Measurements from ENCODE around the gene WBP4.
A peak's percentile ranks its signal among the peaks of the same experiment; 100 is the strongest.

WBP4 gene

GRCh38 chr13:41061914-41062837 lies 867 bp downstream of the WBP4 start:
- Histone ChIP-seq H3K9me3 (ENCODE audit: control insufficient read depth, low read length) (no peaks in the 10 kb centered on the region), H3K79me1 (replicated peaks; ENCODE audit: low read length, poor library complexity, severe bottlenecking) (peaks cover 5% of the 10 kb centered on the region), H4K91ac (ENCODE audit: low read length) (peak overlapping the region; percentile 25), H2BK5ac (ENCODE audit: low read depth, low read length, poor library complexity, severe bottlenecking) (peak overlapping the region; percentile 96), H2BK12ac (ENCODE audit: low read length in 2 of 2) (peak overlapping the region in 1 of 2 experiments; percentile 69), H3K4me3 (ENCODE audit: insufficient read depth in 1 of 2, low read depth in 1 of 2, low read length in 2 of 2) (peak overlapping the region; percentile 85 to 91), H2AK5ac (ENCODE audit: low read length, severe bottlenecking) (no peak overlapping the region), H2BK15ac (ENCODE audit: low read depth, poor library complexity, severe bottlenecking) (peak overlapping the region; percentile 67), H3K27ac (ENCODE audit: low read length, poor library complexity, severe bottlenecking) (peak overlapping the region; percentile 100), H3K18ac (ENCODE audit: low read depth in 1 of 2, low read length in 2 of 2) (peak overlapping the region; percentile 87 to 98), H3K27me3 (ENCODE audit: control insufficient read depth in 1 of 2, insufficient read depth in 1 of 2, low read length in 2 of 2) (no peaks in the 10 kb centered on the region), H3K36me3 (ENCODE audit: control insufficient read depth in 1 of 2, insufficient read depth in 2 of 2, low read depth in 1 of 2, low read length in 2 of 2) (peaks cover 4 to 35% of the 10 kb centered on the region in 2 experiments), H2AFZ (ENCODE audit: low read depth, low read length) (peak overlapping the region; percentile 33), H3K4me2 (ENCODE audit: low read length, poor library complexity, severe bottlenecking) (peak overlapping the region; percentile 74), H3K9ac (ENCODE audit: low read length) (peak overlapping the region; percentile 99), H2BK120ac (ENCODE audit: low read depth, low read length) (peak overlapping the region; percentile 64), H3K4ac (ENCODE audit: low read depth in 1 of 2, low read length in 2 of 2) (peak overlapping the region in 1 of 2 experiments; percentile 79), H3K23ac (ENCODE audit: low read length in 2 of 2) (no peak overlapping the region), H4K8ac (ENCODE audit: low read length) (peak overlapping the region; percentile 52), H3K14ac (ENCODE audit: low read length in 2 of 2) (no peak overlapping the region), H3K4me1 (ENCODE audit: control insufficient read depth, insufficient read depth, low read depth, low read length) (peaks cover 8% of the 10 kb centered on the region)
- WGBS, result 8% methylated on average over 18 of the region's 24 CpGs
- peak; percentile 92 for DNase-seq

- no peak overlapping the region for H3K4me2 ChIP-seq (ENCODE audit: low read length, poor library complexity, severe bottlenecking)
- H3K9ac ChIP-seq (ENCODE audit: low read length), result peak overlapping the region; percentile 99
- DNase-seq, result peak; percentile 64
- peak overlapping the region in 1 of 2 experiments; percentile 85 for H3K4me3 ChIP-seq (ENCODE audit: insufficient read depth in 1 of 2, low read depth in 1 of 2, low read length in 2 of 2)
- no peak overlapping the region for H2BK15ac ChIP-seq (ENCODE audit: low read depth, poor library complexity, severe bottlenecking)
- H3K9me3 ChIP-seq (ENCODE audit: control insufficient read depth, low read length), result no peaks in the 10 kb centered on the region
- H3K36me3 ChIP-seq (ENCODE audit: control insufficient read depth in 1 of 2, insufficient read depth in 2 of 2, low read depth in 1 of 2, low read length in 2 of 2), result peaks cover 13 to 52% of the 10 kb centered on the region in 2 experiments
- no peaks in the 10 kb centered on the region for H3K27me3 ChIP-seq (ENCODE audit: control insufficient read depth in 1 of 2, insufficient read depth in 1 of 2, low read length in 2 of 2)
- no peak overlapping the region for H4K8ac ChIP-seq (ENCODE audit: low read length)
- H3K23ac ChIP-seq (ENCODE audit: low read length in 2 of 2), result no peak overlapping the region
- no peak overlapping the region for H2AFZ ChIP-seq (ENCODE audit: low read depth, low read length)
- no peak overlapping the region for H4K91ac ChIP-seq (ENCODE audit: low read length)
- H3K18ac ChIP-seq (ENCODE audit: low read depth in 1 of 2, low read length in 2 of 2), result no peak overlapping the region
- no peak overlapping the region for H2BK120ac ChIP-seq (ENCODE audit: low read depth, low read length)
- no peak overlapping the region for H2BK5ac ChIP-seq (ENCODE audit: low read depth, low read length, poor library complexity, severe bottlenecking)
- no peaks in the 10 kb centered on the region for H3K4me1 ChIP-seq (ENCODE audit: control insufficient read depth, insufficient read depth, low read depth, low read length)
- WGBS, result no CpG with 5 or more reads among the region's 2 CpGs
- H3K4ac ChIP-seq (ENCODE audit: low read depth in 1 of 2, low read length in 2 of 2), result no peak overlapping the region
- no peak overlapping the region for H3K14ac ChIP-seq (ENCODE audit: low read length in 2 of 2)
- no peak overlapping the region for H2AK5ac ChIP-seq (ENCODE audit: low read length, severe bottlenecking)
- H3K27ac ChIP-seq (ENCODE audit: low read length, poor library complexity, severe bottlenecking), result no peak overlapping the region
- H2BK12ac ChIP-seq (ENCODE audit: low read length in 2 of 2), result no peak overlapping the region
- H3K79me1 ChIP-seq (replicated peaks; ENCODE audit: low read length, poor library complexity, severe bottlenecking), result peaks cover 6% of the 10 kb centered on the region
Observed at GRCh38 chr13:41064493-41064892, 3.2 kb downstream of the WBP4 start.

- no peak overlapping the region for H3K27ac ChIP-seq (ENCODE audit: low read length, poor library complexity, severe bottlenecking)
Observed at GRCh38 chr13:41065078-41065477, 3.8 kb downstream of the WBP4 start.

GRCh38 chr13:41074523-41074922 lies 13.2 kb downstream of the WBP4 start:
- H3K36me3 ChIP-seq (ENCODE audit: control insufficient read depth in 1 of 2, insufficient read depth in 2 of 2, low read depth in 1 of 2, low read length in 2 of 2), result peaks cover 23 to 85% of the 10 kb centered on the region in 2 experiments
- H3K9me3 ChIP-seq (ENCODE audit: control insufficient read depth, low read length), result no peaks in the 10 kb centered on the region
- 96% methylated on average over 6 of the region's 9 CpGs for WGBS
- no peak overlapping the region for H2BK15ac ChIP-seq (ENCODE audit: low read depth, poor library complexity, severe bottlenecking)
- H3K4me3 ChIP-seq (ENCODE audit: insufficient read depth in 1 of 2, low read depth in 1 of 2, low read length in 2 of 2), result no peak overlapping the region
- H2AFZ ChIP-seq (ENCODE audit: low read depth, low read length), result no peak overlapping the region
- no peak for DNase-seq
- no peak overlapping the region for H3K23ac ChIP-seq (ENCODE audit: low read length in 2 of 2)
- no peaks in the 10 kb centered on the region for H3K27me3 ChIP-seq (ENCODE audit: control insufficient read depth in 1 of 2, insufficient read depth in 1 of 2, low read length in 2 of 2)
- H3K4me2 ChIP-seq (ENCODE audit: low read length, poor library complexity, severe bottlenecking), result no peak overlapping the region
- H3K18ac ChIP-seq (ENCODE audit: low read depth in 1 of 2, low read length in 2 of 2), result no peak overlapping the region
- no peak overlapping the region for H2BK120ac ChIP-seq (ENCODE audit: low read depth, low read length)
- no peak overlapping the region for H3K14ac ChIP-seq (ENCODE audit: low read length in 2 of 2)
- no peak overlapping the region for H3K9ac ChIP-seq (ENCODE audit: low read length)
- peaks cover 8% of the 10 kb centered on the region for H3K79me1 ChIP-seq (replicated peaks; ENCODE audit: low read length, poor library complexity, severe bottlenecking)
- no peak overlapping the region for H2BK12ac ChIP-seq (ENCODE audit: low read length in 2 of 2)
- H4K91ac ChIP-seq (ENCODE audit: low read length), result no peak overlapping the region
- no peak overlapping the region for H4K8ac ChIP-seq (ENCODE audit: low read length)
- H3K27ac ChIP-seq (ENCODE audit: low read length, poor library complexity, severe bottlenecking), result no peak overlapping the region
- no peak overlapping the region for H2BK5ac ChIP-seq (ENCODE audit: low read depth, low read length, poor library complexity, severe bottlenecking)
- H2AK5ac ChIP-seq (ENCODE audit: low read length, severe bottlenecking), result no peak overlapping the region
- no peak overlapping the region for H3K4ac ChIP-seq (ENCODE audit: low read depth in 1 of 2, low read length in 2 of 2)
- H3K4me1 ChIP-seq (ENCODE audit: control insufficient read depth, insufficient read depth, low read depth, low read length), result no peaks in the 10 kb centered on the region

More at GRCh38 chr13:41065078-41065477, 3.8 kb downstream of the WBP4 start:
- H3K36me3 ChIP-seq (ENCODE audit: control insufficient read depth in 1 of 2, insufficient read depth in 2 of 2, low read depth in 1 of 2, low read length in 2 of 2), result peaks cover 15 to 57% of the 10 kb centered on the region in 2 experiments
- no peak overlapping the region for H2BK120ac ChIP-seq (ENCODE audit: low read depth, low read length)
- H2BK15ac ChIP-seq (ENCODE audit: low read depth, poor library complexity, severe bottlenecking), result no peak overlapping the region
- H3K27me3 ChIP-seq (ENCODE audit: control insufficient read depth in 1 of 2, insufficient read depth in 1 of 2, low read length in 2 of 2), result no peaks in the 10 kb centered on the region
- H3K4me2 ChIP-seq (ENCODE audit: low read length, poor library complexity, severe bottlenecking), result no peak overlapping the region
- no peak overlapping the region for H4K8ac ChIP-seq (ENCODE audit: low read length)
- no peak overlapping the region for H2AK5ac ChIP-seq (ENCODE audit: low read length, severe bottlenecking)
- no peaks in the 10 kb centered on the region for H3K4me1 ChIP-seq (ENCODE audit: control insufficient read depth, insufficient read depth, low read depth, low read length)
- H3K79me1 ChIP-seq (replicated peaks; ENCODE audit: low read length, poor library complexity, severe bottlenecking), result peaks cover 7% of the 10 kb centered on the region
- H2AFZ ChIP-seq (ENCODE audit: low read depth, low read length), result no peak overlapping the region
- no peak overlapping the region for H2BK5ac ChIP-seq (ENCODE audit: low read depth, low read length, poor library complexity, severe bottlenecking)
- H3K18ac ChIP-seq (ENCODE audit: low read depth in 1 of 2, low read length in 2 of 2), result no peak overlapping the region
- no peak overlapping the region for H3K4ac ChIP-seq (ENCODE audit: low read depth in 1 of 2, low read length in 2 of 2)
- no peak overlapping the region for H3K23ac ChIP-seq (ENCODE audit: low read length in 2 of 2)
- no peaks in the 10 kb centered on the region for H3K9me3 ChIP-seq (ENCODE audit: control insufficient read depth, low read length)
- H3K14ac ChIP-seq (ENCODE audit: low read length in 2 of 2), result no peak overlapping the region
- no peak overlapping the region for H2BK12ac ChIP-seq (ENCODE audit: low read length in 2 of 2)
- no peak overlapping the region for H4K91ac ChIP-seq (ENCODE audit: low read length)
- H3K4me3 ChIP-seq (ENCODE audit: insufficient read depth in 1 of 2, low read depth in 1 of 2, low read length in 2 of 2), result peak overlapping the region in 1 of 2 experiments; percentile 85
- peak overlapping the region; percentile 99 for H3K9ac ChIP-seq (ENCODE audit: low read length)
- DNase-seq, result peak; percentile 52
